Islet precursor cell (in vitro differentiated cells): Measurements from ENCODE around the gene HOXB5.
A peak's percentile ranks its signal among the peaks of the same experiment; 100 is the strongest.

ENCODE experiments used
- DNase-seq: peaks from one replicate; pipeline ENCODE4 v3.0.0-alpha.2; 2018

HOXB5 gene

DNA sequence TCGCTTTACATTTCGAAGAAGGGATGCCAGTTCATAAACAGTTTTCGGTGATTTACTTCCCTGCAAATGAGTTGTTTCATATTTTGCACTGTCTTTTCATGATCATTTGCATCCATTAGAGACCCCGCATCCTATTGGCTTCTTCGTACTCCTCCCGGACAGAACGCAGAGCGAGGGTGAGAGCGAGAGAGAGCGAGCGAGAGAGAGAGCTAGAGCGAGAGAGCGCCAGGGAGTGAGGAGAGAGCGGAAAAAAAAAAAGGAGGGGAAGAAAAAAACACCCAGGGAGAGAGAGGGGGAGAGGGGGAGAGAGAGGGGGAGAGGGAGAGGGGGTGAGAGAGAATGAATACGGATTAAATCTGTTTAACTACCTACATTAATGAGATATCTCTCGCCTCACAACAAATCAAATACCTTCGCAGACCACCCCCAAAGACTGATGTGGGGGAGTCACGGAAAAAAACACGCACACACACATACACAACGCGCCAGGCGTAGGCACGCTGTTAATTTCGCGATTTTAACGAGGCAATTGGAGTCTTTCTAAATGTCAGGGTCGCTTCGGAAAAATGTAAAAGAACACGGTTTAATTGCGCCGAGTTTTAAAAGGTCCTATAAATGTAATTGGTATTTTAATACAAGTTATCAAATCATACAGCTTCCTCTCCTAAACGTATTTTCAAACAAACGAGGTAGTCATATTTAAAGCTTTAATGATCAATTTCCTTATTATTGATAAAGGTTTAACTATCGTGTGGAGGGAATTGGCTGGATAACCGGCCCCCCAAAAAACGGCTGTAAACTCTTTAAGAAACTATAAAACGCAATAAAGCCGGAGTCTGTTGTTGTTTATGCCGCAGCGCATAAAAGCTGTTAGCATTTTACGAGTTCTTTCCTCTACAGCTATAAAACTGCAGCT lies 21.7 kb upstream of the HOXB5 start, which contains the start of gene HOXB8:
Gene HOXB8 (minus strand): TSS at position 246 of the 916 bp plus-strand sequence. CDS start 588 bp downstream, outside the sequence.
- peak; percentile 80 for DNase-seq

- peak; percentile 87 for DNase-seq
These were observed 20.5 kb upstream of the HOXB5 start for GRCh38 chr17:48613862-48614694.

DNA sequence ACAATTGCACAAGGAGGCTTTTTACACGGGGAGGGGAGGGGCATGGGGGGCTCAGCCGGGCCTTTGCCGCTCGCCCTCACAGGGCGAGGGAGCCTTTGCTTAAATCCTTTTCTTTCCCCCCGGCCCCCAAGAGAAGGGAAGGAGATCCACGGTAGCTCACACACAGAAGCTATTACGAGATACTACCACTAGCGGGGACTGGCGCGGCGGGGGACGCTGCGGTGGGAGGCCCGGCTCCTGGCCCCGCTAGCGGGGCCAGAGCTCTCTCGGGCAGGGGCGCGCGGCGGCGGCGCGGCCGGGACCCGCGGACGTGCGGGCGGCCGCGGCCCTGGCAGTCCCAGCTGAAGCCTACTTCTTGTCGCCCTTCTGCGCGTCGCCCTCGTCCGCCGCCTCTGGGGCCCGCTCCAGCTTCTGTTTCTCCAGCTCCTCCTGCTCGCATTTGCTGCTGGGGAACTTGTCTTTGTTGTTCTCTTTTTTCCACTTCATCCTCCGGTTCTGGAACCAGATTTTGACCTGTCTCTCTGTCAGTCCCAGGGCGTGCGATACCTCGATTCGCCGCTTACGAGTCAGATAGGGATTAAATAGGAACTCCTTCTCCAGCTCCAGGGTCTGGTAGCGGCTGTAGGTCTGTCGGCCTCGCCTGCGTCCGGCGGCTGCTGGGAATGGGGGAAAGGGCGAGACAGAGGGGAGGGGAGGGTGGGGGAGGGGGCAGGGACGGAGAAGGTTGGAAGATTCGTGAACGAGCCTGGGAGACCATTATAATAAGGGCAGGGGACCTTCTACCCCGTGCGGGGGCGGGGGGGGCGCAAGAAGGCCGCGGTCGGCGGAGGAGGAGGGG lies 19.5 kb upstream of the HOXB5 start:
- DNase-seq: peak; percentile 85

DNA sequence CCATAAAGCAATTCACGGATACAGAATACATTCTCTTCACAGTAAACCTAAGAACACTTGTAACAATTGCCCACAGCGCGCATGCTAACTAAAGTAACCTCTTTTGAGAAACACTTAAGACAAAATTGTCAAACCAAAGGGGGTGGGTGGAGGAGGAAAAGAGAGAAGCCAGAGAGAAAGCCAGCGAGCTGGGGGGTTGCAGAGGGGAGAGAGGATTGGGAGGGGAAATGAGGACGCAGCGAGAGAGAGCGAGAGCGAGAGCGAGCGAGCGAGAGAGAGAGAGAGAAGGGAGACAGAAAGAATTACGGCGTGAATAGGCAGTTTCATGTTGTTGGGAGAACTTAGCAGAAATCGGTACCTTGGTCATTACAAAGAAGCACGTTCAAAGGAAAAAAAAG lies 18.9 kb upstream of the HOXB5 start:
- DNase-seq: no peak

DNA sequence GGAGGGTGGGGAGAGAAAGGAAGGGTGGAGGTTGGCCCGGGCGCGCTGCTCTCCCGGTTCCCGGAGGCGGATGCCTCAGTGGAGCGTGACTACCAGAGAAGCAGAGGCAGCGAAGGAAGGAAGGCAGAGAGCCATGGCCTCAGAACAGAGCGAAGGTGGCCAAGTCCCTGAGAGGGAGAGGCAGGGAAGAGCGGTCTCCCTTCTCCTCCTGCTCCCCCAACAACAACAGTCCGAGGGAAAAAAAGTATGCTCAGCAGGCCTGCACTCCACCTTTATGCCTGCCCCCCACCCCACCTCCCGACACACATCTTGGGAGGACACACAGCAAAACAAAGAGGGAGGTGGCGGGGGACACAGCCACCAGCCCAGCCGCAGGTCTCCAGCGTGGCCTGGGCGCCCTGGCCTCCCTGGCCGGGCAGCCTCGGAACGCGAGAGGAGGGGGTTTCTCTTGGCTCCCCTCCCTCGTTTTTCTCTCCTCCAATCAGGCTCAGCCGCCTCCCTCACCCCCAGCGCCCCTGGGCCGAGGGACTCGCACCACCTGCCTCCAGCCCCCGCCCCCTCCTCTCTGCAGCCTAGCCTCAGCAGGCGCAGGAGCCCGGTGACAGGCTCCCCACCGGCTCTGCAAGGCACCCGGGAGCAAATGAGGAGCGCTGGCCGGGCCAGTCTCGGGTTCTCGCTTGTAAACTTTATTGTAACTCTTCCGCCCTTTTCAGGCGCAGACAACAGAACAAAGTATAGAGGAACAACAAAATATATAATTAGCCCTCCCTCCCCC lies 18.3 kb upstream of the HOXB5 start:
- DNase-seq: peak; percentile 96

DNA sequence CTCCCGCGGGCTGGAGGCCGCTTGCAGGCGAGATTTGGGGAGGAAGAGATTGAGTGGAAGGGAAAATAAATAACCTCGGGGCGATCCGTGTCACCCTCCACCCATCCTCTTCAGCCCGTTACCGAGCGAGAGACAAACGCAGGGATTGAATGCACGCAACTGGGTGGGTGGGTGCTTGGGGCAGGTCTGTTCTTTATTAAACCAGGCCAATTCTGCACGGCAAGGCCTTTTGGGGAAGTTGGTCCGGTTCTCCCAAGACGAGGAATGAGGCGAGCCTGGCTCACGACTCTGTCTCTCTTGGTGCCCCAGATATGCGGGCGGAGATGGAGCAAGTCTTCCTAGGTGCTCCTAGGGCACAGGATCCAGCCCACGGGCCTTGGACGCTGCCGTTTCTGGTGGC lies 17.6 kb upstream of the HOXB5 start:
- DNase-seq: peak; percentile 71

GRCh38 chr17:48610282-48611211 lies 17.0 kb upstream of the HOXB5 start, which contains the start of gene HOXB7:
Gene HOXB7, minus strand, starts transcription at chr17:48611017. Its CDS starts 99 bp downstream, at chr17:48610918.
- peak; percentile 83 for DNase-seq

- DNase-seq: no peak
These were observed 16.2 kb upstream of the HOXB5 start for GRCh38 chr17:48609759-48610281.

DNA sequence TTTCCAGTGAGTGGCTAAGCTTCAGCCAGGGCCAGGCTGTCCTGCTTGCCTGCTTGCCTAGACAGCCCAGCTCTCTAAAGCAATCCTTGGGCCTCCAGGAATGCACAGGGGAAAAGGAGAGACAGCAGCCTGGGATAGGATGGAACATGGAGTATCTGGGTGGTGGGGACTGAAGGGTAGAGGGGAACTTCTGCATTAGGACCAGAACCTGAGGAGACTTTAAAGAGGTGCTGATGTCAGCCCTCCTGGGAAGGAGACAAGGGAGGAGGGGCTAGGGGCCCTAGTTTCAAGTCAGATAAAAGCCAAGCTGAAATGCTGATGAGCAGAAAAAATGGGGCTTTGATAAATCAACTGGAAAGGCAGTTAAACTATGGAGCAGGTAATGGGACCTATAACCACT lies 15.5 kb upstream of the HOXB5 start:
- DNase-seq: peak; percentile 87

- DNase-seq: no peak
These were observed 14.9 kb upstream of the HOXB5 start for GRCh38 chr17:48608494-48608834.

DNA sequence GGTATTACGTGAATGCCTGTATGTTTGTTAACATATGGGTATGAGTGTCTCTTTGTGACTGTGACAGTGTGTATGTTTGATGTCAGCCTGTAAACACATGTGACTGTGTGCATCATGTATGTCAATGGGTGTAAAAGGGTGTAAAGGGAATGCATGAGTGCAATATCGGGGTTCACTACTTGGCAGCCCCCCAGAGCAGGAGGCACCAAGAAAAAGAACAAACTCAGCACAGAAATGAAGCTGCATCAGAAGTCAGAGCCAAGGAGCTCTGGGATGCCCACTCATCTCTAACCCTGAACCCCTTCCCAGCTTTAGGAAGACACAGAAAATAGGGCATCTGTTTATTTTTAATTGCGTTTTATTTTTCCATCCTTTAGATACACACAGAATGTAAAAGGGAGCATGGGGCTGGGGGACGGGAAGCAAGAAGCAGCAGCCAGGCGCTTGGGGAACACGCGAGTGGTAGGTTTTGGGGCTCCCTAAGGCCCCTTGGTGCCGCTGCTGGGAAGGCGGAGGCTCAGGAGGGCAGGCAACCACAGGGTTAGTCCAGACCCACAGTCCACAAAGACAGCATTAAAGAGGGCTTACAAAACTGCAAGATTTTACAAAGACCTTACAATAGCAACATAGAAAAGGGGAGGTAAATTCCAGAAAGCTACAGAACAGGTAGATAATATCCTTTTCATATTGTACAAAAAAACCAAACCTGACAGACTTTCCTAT lies 13.5 kb upstream of the HOXB5 start:
- no peak for DNase-seq

- peak; percentile 75 for DNase-seq
These were observed 12.7 kb upstream of the HOXB5 start for GRCh38 chr17:48605991-48606891.

GRCh38 chr17:48605409-48605919 lies 11.9 kb upstream of the HOXB5 start:
- peak; percentile 68 for DNase-seq

DNA sequence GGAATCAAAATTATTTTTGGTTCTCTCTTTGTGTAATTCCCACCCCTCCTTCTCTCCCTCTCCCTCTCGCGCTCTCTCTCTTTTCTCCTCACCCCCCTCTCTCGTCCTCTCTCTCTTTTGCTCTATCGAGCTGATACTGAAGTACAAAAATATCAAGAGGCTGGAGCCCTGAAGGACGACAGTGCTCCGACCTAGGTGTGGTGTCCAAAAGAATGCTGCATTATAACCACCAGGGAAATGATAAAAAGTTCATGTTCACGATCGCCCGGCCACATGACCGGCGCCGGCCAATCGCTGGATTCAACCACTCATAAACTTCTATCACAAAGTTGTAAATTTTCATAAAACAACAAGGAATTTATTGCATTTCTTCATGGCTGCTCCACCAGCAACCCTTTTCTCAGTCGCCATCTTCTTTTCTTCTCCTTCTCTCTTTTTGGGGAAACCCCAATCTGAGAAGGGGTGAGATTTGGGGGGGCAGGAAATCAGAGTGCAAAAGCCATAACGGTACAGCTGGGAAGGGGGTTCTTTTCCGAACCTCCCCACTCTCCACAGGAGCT lies 11.3 kb upstream of the HOXB5 start, which contains the start of gene HOXB6:
Gene HOXB6 (minus strand): TSS at position 217 of the 560 bp plus-strand sequence. CDS start 6,836 bp downstream, outside the sequence.
- DNase-seq: no peak

DNA sequence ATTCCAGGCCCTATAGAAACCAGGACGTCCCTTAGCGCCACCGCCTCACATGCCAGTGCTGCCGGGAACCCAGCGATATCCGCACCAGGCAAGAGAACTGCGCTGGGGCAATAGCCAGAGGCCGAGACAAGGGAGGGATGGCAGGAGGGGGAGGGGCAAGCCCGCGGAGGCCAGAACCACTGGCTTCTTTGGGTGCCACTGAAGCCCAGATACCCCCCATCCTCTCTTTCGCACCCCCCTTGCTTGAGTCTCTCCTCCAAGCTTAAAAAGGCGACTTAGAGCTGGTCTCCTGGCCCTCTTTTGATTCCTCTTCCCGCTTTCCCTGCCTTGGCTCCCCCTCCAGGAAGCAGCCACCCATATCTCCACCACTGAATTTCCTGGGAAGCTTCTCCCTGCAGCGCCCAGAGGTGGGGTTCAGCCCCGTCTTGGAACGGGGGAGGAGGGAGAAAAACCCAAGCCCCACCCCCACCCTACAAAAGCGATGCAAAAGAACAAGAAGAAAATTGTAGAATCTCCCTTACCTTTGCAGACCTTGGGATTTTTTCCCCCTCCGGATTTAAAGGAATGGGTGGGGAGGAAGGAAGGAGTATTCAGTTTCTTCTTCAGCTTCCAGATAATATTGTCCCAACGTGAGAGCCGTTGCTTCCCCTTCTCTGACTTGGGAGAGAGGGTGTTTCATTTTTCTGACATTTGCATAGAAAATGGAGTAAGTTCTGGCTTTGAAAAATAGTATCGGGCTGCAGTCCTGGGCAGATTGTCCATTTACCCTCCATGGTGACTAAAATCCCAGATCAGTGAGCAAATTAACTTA lies 10.6 kb upstream of the HOXB5 start:
- peak; percentile 88 for DNase-seq

- DNase-seq: peak; percentile 87
These were observed 8.2 kb upstream of the HOXB5 start for GRCh38 chr17:48601539-48602425.
